Fibroblast of villous mesenchyme (primary cell): Measurements from ENCODE around the gene ZNF84. TPM values are rescaled to one million over a fixed set of nuclear protein-coding genes. Genes with fewer than 3 reads are reported as not detected.

Experiments used
- DNase-seq: peaks from one replicate; pipeline ENCODE4 v3.0.0-alpha.2; 2010; ENCODE audit warnings: low read depth
- H3K4me3 ChIP-seq: 2 replicates; pipeline ENCODE4 v1.5.1; 2011; ENCODE audit warnings: low read depth, mild to moderate bottlenecking, low read length
- CTCF ChIP-seq: IDR thresholded peaks from 2 replicates; pipeline ENCODE4 v1.5.1; 2012; ENCODE audit warnings: low read depth, mild to moderate bottlenecking, low read length; ENCODE audit not compliant: insufficient read depth
- total RNA-seq: library from RNA; depleted of rRNA; stranded (reverse); fragments of >200 nt; gene quantifications from 2 replicates; pipeline ENCODE4 v1.2.3, GENCODE V29; 2012

ZNF84 gene
- total RNA-seq, result 23.2 and 25.0 TPM in 2 replicates

- no peak for TF ChIP-seq CTCF
- peak; percentile 99 for DNase-seq
- peak within 1 kb of the TSS; percentile 79 for H3K4me3 ChIP-seq
Observed at GRCh38 chr12:133037207-133038005, at the start of gene ZNF84. Gene ZNF84 (plus strand): TSS chr12:133037509. CDS start chr12:133041468, 3,959 bp downstream.

GRCh38 chr12:132998741-132999140 lies 38.6 kb upstream of the ZNF84 start:
- no peak for TF ChIP-seq CTCF
- no peak overlapping the region for H3K4me3 ChIP-seq
- no peak for DNase-seq

- no peak for TF ChIP-seq CTCF
- no peak overlapping the region for H3K4me3 ChIP-seq
- peak; percentile 2 for DNase-seq
Observed at GRCh38 chr12:133010657-133011297, 26.5 kb upstream of the ZNF84 start.

GRCh38 chr12:133023566-133023965 lies 13.7 kb upstream of the ZNF84 start:
- H3K4me3 ChIP-seq, result no peak overlapping the region
- no peak for DNase-seq
- TF ChIP-seq CTCF, result no peak

GRCh38 chr12:133026996-133027395 lies 10.3 kb upstream of the ZNF84 start:
- no peak for TF ChIP-seq CTCF
- no peak overlapping the region for H3K4me3 ChIP-seq
- DNase-seq, result no peak

GRCh38 chr12:133038118-133038709 lies 905 bp downstream of the ZNF84 start:
- no peak for TF ChIP-seq CTCF
- no peak for DNase-seq
- H3K4me3 ChIP-seq, result peak overlapping the region; percentile 79
